Osteocyte (in vitro differentiated cells): Measurements from ENCODE around the gene B3GNT5. TPM values are rescaled to one million over a fixed set of nuclear protein-coding genes. Genes with fewer than 3 reads are reported as not detected.
A peak's percentile ranks its signal among the peaks of the same experiment; 100 is the strongest.

ENCODE experiments used
- DNase-seq: peaks from one replicate; pipeline ENCODE4 v3.0.0; 2021; ENCODE audit warnings: mixed read lengths; ENCODE audit not compliant: unreplicated experiment; ENCODE audit errors: extremely low spot score
- H3K27ac Mint-ChIP-seq: one replicate; pipeline ENCODE4 v1.8.0; 2021; ENCODE audit warnings: mild to moderate bottlenecking, mixed read lengths; ENCODE audit not compliant: unreplicated experiment
- H3K27me3 Mint-ChIP-seq: one replicate; pipeline ENCODE4 v1.8.0; 2021; ENCODE audit warnings: mixed read lengths; ENCODE audit not compliant: unreplicated experiment
- H3K36me3 Mint-ChIP-seq: one replicate; pipeline ENCODE4 v1.8.0; 2021; ENCODE audit warnings: mixed read lengths; ENCODE audit not compliant: unreplicated experiment
- H3K4me1 Mint-ChIP-seq: one replicate; pipeline ENCODE4 v1.8.0; 2021; ENCODE audit warnings: mixed read lengths; ENCODE audit not compliant: unreplicated experiment
- H3K4me3 Mint-ChIP-seq: one replicate; pipeline ENCODE4 v1.8.0; 2021; ENCODE audit warnings: mild to moderate bottlenecking, moderate library complexity, mixed read lengths; ENCODE audit not compliant: unreplicated experiment
- H3K9me3 Mint-ChIP-seq: one replicate; pipeline ENCODE4 v1.8.0; 2021; ENCODE audit warnings: mixed read lengths; ENCODE audit not compliant: unreplicated experiment
- total RNA-seq: library from RNA; stranded (reverse); gene quantifications from 2 replicates; pipeline ENCODE4 v1.2.1, GENCODE V29; 2021
- TF ChIP-seq, protein P1 (sequence below): fragments of 200-600 bp; sonication (generic); IDR thresholded peaks from 2 replicates; pipeline ENCODE4 v1.5.0; 2021; ENCODE audit warnings: antibody characterized with exemption, mild to moderate bottlenecking, moderate library complexity

B3GNT5 gene
- total RNA-seq, 1 donor from 2014 or later = 20.6 TPM

DNA sequence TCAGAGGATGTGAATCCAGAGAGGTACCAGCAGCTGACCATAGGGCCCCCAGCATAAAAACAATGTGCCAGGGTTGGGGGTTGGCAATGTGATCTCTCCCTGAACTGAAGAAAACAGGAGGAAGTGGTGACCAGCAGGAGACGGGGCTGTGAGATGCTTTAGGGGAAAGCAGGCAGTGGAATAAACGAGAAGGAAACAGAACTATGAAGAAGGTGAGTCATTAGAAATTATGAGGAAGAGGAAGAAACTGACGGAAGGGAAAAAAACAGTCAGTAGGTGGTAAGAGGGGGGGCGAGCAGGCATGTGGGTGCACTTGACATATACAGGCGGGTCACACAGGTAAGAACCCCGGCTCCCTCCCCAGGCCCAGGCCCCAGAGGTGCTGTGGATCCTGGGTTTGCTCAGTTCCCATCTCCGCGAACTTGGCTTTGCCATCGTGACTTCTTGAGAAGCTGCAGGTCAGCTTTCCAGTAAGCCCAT, 42.2 kb upstream of the B3GNT5 start:
- Mint-ChIP-seq H3K9me3 (no peaks in the 10 kb centered on the region), H3K27me3 (peaks cover 27% of the 10 kb centered on the region), H3K4me3 (no peak overlapping the region), H3K27ac (no peak overlapping the region), H3K36me3 (no peaks in the 10 kb centered on the region), H3K4me1 (no peaks in the 10 kb centered on the region)
- peak; percentile 73 for DNase-seq
- TF ChIP-seq, protein P1, sequence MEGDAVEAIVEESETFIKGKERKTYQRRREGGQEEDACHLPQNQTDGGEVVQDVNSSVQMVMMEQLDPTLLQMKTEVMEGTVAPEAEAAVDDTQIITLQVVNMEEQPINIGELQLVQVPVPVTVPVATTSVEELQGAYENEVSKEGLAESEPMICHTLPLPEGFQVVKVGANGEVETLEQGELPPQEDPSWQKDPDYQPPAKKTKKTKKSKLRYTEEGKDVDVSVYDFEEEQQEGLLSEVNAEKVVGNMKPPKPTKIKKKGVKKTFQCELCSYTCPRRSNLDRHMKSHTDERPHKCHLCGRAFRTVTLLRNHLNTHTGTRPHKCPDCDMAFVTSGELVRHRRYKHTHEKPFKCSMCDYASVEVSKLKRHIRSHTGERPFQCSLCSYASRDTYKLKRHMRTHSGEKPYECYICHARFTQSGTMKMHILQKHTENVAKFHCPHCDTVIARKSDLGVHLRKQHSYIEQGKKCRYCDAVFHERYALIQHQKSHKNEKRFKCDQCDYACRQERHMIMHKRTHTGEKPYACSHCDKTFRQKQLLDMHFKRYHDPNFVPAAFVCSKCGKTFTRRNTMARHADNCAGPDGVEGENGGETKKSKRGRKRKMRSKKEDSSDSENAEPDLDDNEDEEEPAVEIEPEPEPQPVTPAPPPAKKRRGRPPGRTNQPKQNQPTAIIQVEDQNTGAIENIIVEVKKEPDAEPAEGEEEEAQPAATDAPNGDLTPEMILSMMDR = no peak

DNA sequence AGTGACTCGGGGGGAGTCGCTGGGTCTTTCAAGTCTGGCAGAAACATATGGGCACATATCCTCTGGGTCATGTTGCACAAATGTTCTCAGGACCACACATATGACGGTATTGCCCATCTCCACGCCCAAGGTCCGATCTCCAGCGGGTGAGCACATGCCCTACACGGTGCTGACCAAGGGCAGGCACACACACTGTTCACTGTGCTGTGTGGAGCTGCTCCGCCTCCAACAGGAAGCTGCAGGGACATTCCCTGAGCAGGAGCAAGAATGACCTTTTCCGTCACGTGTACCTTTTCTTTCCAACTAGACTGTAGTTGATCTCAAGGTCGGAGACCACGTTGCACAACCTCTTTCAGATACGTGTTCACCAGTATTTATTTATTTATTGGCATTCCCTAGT, 41.7 kb upstream of the B3GNT5 start:
- no peak for DNase-seq
- peaks cover 27% of the 10 kb centered on the region for H3K27me3 Mint-ChIP-seq
- H3K4me1 Mint-ChIP-seq = no peaks in the 10 kb centered on the region
- TF ChIP-seq, protein P1 = no peak
- H3K36me3 Mint-ChIP-seq = no peaks in the 10 kb centered on the region
- H3K27ac Mint-ChIP-seq = no peak overlapping the region
- no peaks in the 10 kb centered on the region for H3K9me3 Mint-ChIP-seq
- H3K4me3 Mint-ChIP-seq = no peak overlapping the region

DNA sequence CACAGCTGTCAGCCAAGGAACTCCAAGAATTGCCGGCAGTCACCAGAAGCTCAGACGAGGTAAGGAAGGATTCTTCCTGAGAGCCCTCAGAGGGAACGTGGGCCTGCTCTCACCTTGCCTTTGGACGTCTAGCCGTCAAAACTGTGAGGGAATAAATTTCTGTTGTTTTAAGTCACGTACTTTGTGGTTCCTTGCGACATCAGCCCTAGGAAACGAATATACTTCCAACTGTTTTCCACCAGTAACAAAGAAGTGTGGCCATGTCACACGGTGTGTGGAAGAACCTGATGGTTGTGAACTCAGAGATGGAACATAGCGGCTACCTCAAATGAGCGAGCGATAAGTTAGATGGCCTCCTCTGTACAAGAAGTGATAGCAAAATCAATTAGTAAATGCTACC, 41.0 kb upstream of the B3GNT5 start:
- DNase-seq = peak; percentile 66
- TF ChIP-seq, protein P1 = no peak
- Mint-ChIP-seq H3K4me3 (no peak overlapping the region), H3K4me1 (no peaks in the 10 kb centered on the region), H3K27ac (no peak overlapping the region), H3K27me3 (peaks cover 27% of the 10 kb centered on the region), H3K9me3 (no peaks in the 10 kb centered on the region), H3K36me3 (no peaks in the 10 kb centered on the region)

DNA sequence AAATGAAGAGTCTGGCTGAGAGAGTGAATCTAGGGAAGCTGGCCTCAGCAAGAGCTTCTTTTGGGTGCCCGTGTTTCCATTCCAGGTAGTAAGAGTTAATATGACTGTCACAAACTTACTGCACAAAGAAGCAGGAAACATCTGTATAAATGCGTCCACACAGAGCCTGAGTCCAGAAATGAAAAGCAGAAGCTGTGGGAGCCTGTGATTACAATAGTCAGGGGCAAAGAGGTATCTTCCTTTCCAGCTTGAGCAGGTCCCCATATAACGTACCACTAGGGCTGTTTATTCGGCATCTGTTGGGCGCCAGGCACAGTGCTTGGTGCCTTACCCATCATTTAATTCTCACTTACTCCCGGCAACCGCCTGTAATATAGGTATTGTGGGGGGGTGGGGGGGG, 40.5 kb upstream of the B3GNT5 start:
- no peaks in the 10 kb centered on the region for H3K4me1 Mint-ChIP-seq
- no peak overlapping the region for H3K4me3 Mint-ChIP-seq
- TF ChIP-seq, protein P1 = no peak
- H3K36me3 Mint-ChIP-seq = no peaks in the 10 kb centered on the region
- H3K27ac Mint-ChIP-seq = no peak overlapping the region
- DNase-seq = no peak
- no peaks in the 10 kb centered on the region for H3K9me3 Mint-ChIP-seq
- H3K27me3 Mint-ChIP-seq = peaks cover 27% of the 10 kb centered on the region

DNA sequence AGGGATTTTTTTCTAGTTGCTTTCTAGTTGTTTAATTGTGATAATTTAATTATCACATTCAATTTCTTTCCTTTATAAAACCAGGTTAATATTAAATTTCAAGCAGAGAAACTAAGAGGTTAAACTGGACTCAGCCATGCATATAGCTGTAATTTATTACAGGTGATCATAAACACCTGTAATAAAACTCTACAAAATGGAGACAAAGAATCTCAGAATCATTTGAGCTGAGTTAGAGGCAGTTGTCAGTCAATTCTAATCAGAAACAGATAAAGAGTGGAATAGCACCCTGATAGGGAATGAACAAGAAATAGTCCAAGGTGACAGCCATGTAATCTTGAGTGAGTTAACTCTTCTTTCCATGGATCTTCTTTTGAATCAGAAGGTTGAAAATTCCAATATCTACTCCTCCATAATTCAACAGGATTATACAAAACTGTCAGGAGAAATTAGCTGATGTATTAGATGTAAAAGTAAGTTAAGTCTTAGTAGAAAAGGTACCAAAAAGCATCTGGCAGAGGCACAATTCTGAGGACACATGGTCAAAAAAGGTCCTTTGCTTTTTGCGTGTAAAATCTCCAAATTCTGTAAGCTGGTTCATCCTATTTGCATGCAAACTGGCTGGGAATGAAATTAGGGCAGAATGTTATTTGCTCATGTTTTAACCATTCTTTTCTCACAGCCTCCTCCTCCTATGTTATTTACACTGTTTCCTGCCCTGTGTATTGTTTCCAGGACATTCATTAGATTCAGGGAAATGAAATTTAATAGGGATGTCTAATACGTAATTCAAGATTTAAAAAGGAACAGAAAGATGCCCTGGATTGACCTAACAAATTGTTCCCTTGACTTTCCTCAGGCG, 39.4 kb upstream of the B3GNT5 start:
- no peak overlapping the region for H3K4me3 Mint-ChIP-seq
- TF ChIP-seq, protein P1 = no peak
- no peaks in the 10 kb centered on the region for H3K36me3 Mint-ChIP-seq
- H3K9me3 Mint-ChIP-seq = no peaks in the 10 kb centered on the region
- H3K27me3 Mint-ChIP-seq = peaks cover 34% of the 10 kb centered on the region
- H3K27ac Mint-ChIP-seq = no peak overlapping the region
- no peak for DNase-seq
- no peaks in the 10 kb centered on the region for H3K4me1 Mint-ChIP-seq
